Adrenal gland (tissue), 12 donors: ENCODE data around the gene HRH4. TPM values are rescaled to one million over a fixed set of nuclear protein-coding genes. Genes with fewer than 3 reads are reported as not detected.

ENCODE experiments used
- DNase-seq, 7 donors: peaks; one replicate each; pipeline ENCODE4 v3.0.0-alpha.2; 2019 to 2020
- H3K27ac ChIP-seq, 5 donors: fragments of 200-600 bp; sonication (generic) in 4 of 5; 1 replicate in 3 of 5; 2 replicates in 2 of 5; pipeline versions ENCODE4 v1.5.1 to v1.8.0; 2016 to 2020; ENCODE audit warnings: mild to moderate bottlenecking in 1 of 5
- H3K27me3 ChIP-seq: fragments of 200-600 bp; 2 replicates; pipeline ENCODE4 v1.8.0; 2021
- H3K36me3 ChIP-seq, 2 donors: fragments of 200-600 bp; replicated peaks in 1 of 2; 1 replicate in 1 of 2; 2 replicates in 1 of 2; pipeline versions ENCODE4 v1.5.1 to v1.8.0; 2018 to 2022
- H3K4me1 ChIP-seq, 2 donors: fragments of 200-600 bp; replicated peaks in 1 of 2; 1 replicate in 1 of 2; 2 replicates in 1 of 2; pipeline versions ENCODE4 v1.5.1 to v1.8.0; 2018 to 2021
- H3K4me3 ChIP-seq, 4 donors: fragments of 200-600 bp; sonication (generic) in 3 of 4; one replicate each; pipeline ENCODE4 v1.5.1; 2016 to 2018
- H3K9me3 ChIP-seq, 3 donors: fragments of 200-600 bp; sonication (generic) in 1 of 3; replicated peaks in 1 of 3; 1 replicate in 2 of 3; 2 replicates in 1 of 3; pipeline versions ENCODE4 v1.5.1 to v1.8.0; 2016 to 2021
- POLR2A ChIP-seq, 2 donors: fragments of 450-650 bp; IDR thresholded peaks; one replicate each; pipeline ENCODE4 v1.6.1; 2017; ENCODE audit warnings: antibody characterized with exemption in 2 of 2, mild to moderate bottlenecking in 2 of 2, moderate library complexity in 1 of 2
- WGBS, 4 donors: extraction: QIAGEN DNeasy Blood & Tissue Kit in 2 of 4; methylation state at CpG; one replicate each; pipeline versions ENCODE4 v1.1.5 to v1.1.7; 2013 to 2017; 5-methylcytosine and 5-hydroxymethylcytosine counted together
- intact Hi-C, 2 donors: fragments of 100-400 bp; cut with DNase I; formaldehyde crosslinking; loops; one replicate each; pipeline versions ENCODE4 v1.14.1 to v1.15.0; 2022 to 2023
- polyA plus RNA-seq, 3 donors: library from polyadenylated mRNA; stranded (reverse); fragments of 200-250 nt in 2 of 3; fragments of 350-450 nt in 1 of 3; fragmentation: Illumina TruSeq in 1 of 3; extraction: RNeasy Lipid Tissue Mini Kit (QIAGEN cat#74804) in 1 of 3; gene quantifications; one replicate each; pipeline ENCODE4 v1.2.3, GENCODE V29; 2013 to 2014
- total RNA-seq, 9 donors: library from RNA; depleted of rRNA in 4 of 9; stranded (reverse); fragments of >200 nt in 4 of 9; fragments of 120-200 nt in 1 of 9; fragmentation: NEBNext Ultra II Directional in 1 of 9; extraction: Animal tissue kit (Norgen Biotek cat#: 25700) in 1 of 9; gene quantifications; one replicate each; pipeline versions ENCODE4 v1.1.0 to v1.2.4, GENCODE V29; 2013 to 2023
- TF ChIP-seq, protein P1 (sequence below), 6 experiments: fragments of 450-650 bp in 4 of 6; fragments of 200-600 bp in 2 of 6; sonication (generic) in 1 of 6; IDR thresholded peaks; 1 replicate in 5 of 6; 2 replicates in 1 of 6; pipeline versions ENCODE4 v1.5.1 to v1.8.0; 2016 to 2021; ENCODE audit warnings: antibody characterized with exemption in 6 of 6, mild to moderate bottlenecking in 2 of 6, moderate library complexity in 1 of 6
- donor health status: healthy with polysubstance abuse.
- donor health status: Bipolar disorder and iron deficiency.
- donor health status: DM: yes; HTN: yes; CAD: no.
- donor health status: DM: no; HTN: no; CAD: no.
- donor health status: DM: no; HTN: no; CAD: no.
- donor health status: DM: yes; HTN: yes; CAD: no.

The HRH4 gene
- total and polyA plus RNA-seq, 12 donors, result 0.03 to 0.13 (median 0.06) TPM; not detected in 8

GRCh38 chr18:24436939-24437338 is 23.5 kb upstream of the HRH4 start:
- Histone ChIP-seq H3K4me1 (peaks cover 0 to 6% of the 10 kb centered on the region in 2 donors), H3K27ac (no peak overlapping the region), H3K9me3 (no peaks in the 10 kb centered on the region), H3K36me3 (peaks cover 0 to 15% of the 10 kb centered on the region in 2 donors), H3K27me3 (no peaks in the 10 kb centered on the region), H3K4me3 (no peak overlapping the region)
- 90 to 97% (median 95%) methylated on average over 1 of the region's 1 CpG for WGBS, 4 donors
- intact Hi-C loops, result no loop called here
- no peak for TF ChIP-seq POLR2A (IDR thresholded peaks at IDR 0.05)
- TF ChIP-seq, protein P1, sequence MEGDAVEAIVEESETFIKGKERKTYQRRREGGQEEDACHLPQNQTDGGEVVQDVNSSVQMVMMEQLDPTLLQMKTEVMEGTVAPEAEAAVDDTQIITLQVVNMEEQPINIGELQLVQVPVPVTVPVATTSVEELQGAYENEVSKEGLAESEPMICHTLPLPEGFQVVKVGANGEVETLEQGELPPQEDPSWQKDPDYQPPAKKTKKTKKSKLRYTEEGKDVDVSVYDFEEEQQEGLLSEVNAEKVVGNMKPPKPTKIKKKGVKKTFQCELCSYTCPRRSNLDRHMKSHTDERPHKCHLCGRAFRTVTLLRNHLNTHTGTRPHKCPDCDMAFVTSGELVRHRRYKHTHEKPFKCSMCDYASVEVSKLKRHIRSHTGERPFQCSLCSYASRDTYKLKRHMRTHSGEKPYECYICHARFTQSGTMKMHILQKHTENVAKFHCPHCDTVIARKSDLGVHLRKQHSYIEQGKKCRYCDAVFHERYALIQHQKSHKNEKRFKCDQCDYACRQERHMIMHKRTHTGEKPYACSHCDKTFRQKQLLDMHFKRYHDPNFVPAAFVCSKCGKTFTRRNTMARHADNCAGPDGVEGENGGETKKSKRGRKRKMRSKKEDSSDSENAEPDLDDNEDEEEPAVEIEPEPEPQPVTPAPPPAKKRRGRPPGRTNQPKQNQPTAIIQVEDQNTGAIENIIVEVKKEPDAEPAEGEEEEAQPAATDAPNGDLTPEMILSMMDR (IDR thresholded peaks at IDR 0.05), result no peak
- DNase-seq, result no peak

- Histone ChIP-seq H3K9me3 (no peaks in the 10 kb centered on the region), H3K36me3 (peaks cover 0 to 54% of the 10 kb centered on the region in 2 donors), H3K27ac (no peak overlapping the region), H3K27me3 (no peaks in the 10 kb centered on the region), H3K4me3 (no peak overlapping the region), H3K4me1 (no peaks in the 10 kb centered on the region)
- WGBS, 4 donors, result 73 to 87% (median 81%) methylated on average over 2 of the region's 2 CpGs
- no peak for DNase-seq
- no peak for TF ChIP-seq POLR2A (IDR thresholded peaks at IDR 0.05)
- TF ChIP-seq, protein P1 (IDR thresholded peaks at IDR 0.05), result no peak
- intact Hi-C loops, result no loop called here
These were observed 16.6 kb upstream of the HRH4 start for GRCh38 chr18:24443870-24444269.

DNA sequence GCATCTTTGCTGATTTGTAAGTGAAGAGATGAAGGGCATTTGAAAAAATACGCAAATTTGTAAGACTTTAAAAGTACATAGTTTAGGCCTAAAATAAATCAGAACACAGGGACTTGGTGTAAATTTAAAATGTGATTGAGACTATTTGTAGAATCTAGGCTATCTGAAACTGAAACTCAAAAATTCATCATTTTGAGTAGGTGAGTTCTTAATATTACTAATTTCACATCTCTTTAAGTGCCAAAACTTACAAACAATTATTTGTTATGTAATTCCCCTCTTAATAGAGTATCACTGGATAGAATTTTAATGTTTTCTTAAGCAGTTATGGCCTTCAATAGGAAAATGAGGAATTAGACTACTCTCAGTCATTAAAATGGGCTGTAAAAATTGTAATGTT is 14.0 kb upstream of the HRH4 start:
- Histone ChIP-seq H3K36me3 (peaks cover 0 to 71% of the 10 kb centered on the region in 2 donors), H3K4me1 (no peaks in the 10 kb centered on the region), H3K27ac (no peak overlapping the region), H3K4me3 (no peak overlapping the region), H3K9me3 (no peaks in the 10 kb centered on the region), H3K27me3 (no peaks in the 10 kb centered on the region)
- no peak for DNase-seq
- intact Hi-C loops, result no loop called here
- 92 to 98% (median 97%) methylated on average over 1 of the region's 1 CpG for WGBS, 4 donors
- TF ChIP-seq, protein P1 (IDR thresholded peaks at IDR 0.05), result no peak
- TF ChIP-seq POLR2A (IDR thresholded peaks at IDR 0.05), result no peak

DNA sequence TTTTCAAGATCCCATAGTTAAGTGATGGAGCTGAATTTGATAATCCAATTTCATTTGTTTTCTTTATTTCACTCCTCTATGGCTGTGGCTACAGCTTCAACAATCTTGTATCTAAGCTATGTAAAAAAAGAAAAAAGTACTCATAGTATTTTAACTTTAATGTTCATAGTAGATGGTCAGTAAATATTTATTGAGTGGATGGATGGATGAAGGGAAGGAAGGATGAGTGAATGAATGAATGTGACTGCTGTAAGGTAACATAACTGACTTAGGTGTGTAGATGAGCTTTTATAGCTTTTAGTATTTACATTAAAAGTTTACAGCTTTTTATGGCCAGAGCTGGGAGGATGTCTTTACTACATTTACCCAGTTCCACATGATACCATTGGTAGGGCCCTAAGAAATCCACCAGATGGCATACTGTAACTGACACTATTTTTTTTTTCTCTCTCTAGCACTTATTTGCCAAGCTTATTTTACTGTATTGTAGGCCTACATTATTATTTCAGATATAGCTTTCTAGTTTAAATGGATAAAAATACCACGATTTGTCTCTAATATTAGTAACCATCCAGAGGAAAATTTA is 13.4 kb upstream of the HRH4 start:
- TF ChIP-seq, protein P1 (IDR thresholded peaks at IDR 0.05), result no peak
- TF ChIP-seq POLR2A (IDR thresholded peaks at IDR 0.05), result no peak
- H3K27me3 ChIP-seq, result no peaks in the 10 kb centered on the region
- H3K4me3 ChIP-seq, result no peak overlapping the region
- H3K9me3 ChIP-seq, result no peaks in the 10 kb centered on the region
- no peak for DNase-seq
- intact Hi-C loops, result no loop called here
- peaks cover 0 to 72% of the 10 kb centered on the region in 2 donors for H3K36me3 ChIP-seq
- 86 to 91% (median 87%) methylated on average over 1 of the region's 1 CpG for WGBS, 4 donors
- no peak overlapping the region for H3K27ac ChIP-seq
- no peaks in the 10 kb centered on the region for H3K4me1 ChIP-seq
